Sigmoid colon (tissue), 7 donors: ENCODE data around the gene FUT7. TPM values are rescaled to one million over a fixed set of nuclear protein-coding genes. Genes with fewer than 3 reads are reported as not detected.
"Not testable (repeated sequence)": the region's sequence is repeated elsewhere in the genome, so short reads cannot be mapped to it uniquely, and the experiment has no call there.

ENCODE experiments used
- DNase-seq: peaks from one replicate; pipeline ENCODE4 v3.0.0-alpha.2; 2019
- H3K27ac ChIP-seq, 4 donors: fragments of 200-600 bp; sonication (generic); one replicate each; pipeline ENCODE4 v1.5.1; 2016 to 2019; ENCODE audit warnings: mild to moderate bottlenecking in 1 of 4
- H3K27me3 ChIP-seq, 3 donors: fragments of 200-600 bp; sonication (generic); one replicate each; pipeline ENCODE4 v1.5.1; 2019; ENCODE audit warnings: mild to moderate bottlenecking in 1 of 3
- H3K36me3 ChIP-seq, 4 donors: fragments of 200-600 bp; sonication (generic); one replicate each; pipeline ENCODE4 v1.5.1; 2016 to 2019
- H3K4me1 ChIP-seq, 4 donors: fragments of 200-600 bp; sonication (generic); one replicate each; pipeline ENCODE4 v1.5.1; 2017 to 2019
- H3K4me3 ChIP-seq, 4 donors: fragments of 200-600 bp; sonication (generic); one replicate each; pipeline ENCODE4 v1.5.1; 2017 to 2019; ENCODE audit warnings: mild to moderate bottlenecking in 2 of 4, moderate library complexity in 1 of 4
- H3K9me3 ChIP-seq, 4 donors: fragments of 200-600 bp in 3 of 4; sonication (generic) in 3 of 4; one replicate each; pipeline versions ENCODE4 v1.5.1 to v1.6.1; 2013 to 2019
- CTCF ChIP-seq, 4 experiments: fragments of 450-650 bp in 3 of 4; fragments of 200-600 bp in 1 of 4; IDR thresholded peaks; one replicate each; pipeline ENCODE4 v1.5.1; 2016 to 2019; ENCODE audit warnings: antibody characterized with exemption in 4 of 4, mild to moderate bottlenecking in 3 of 4, moderate library complexity in 2 of 4
- EP300 ChIP-seq, 4 donors: sonication (generic); formaldehyde crosslinking; IDR thresholded peaks; one replicate each; pipeline ENCODE4 v1.6.1; 2017; ENCODE audit warnings: antibody characterized with exemption in 4 of 4
- POLR2A ChIP-seq, 2 donors: fragments of 450-650 bp; IDR thresholded peaks; one replicate each; pipeline ENCODE4 v1.6.1; 2016; ENCODE audit warnings: antibody characterized with exemption in 2 of 2, mild to moderate bottlenecking in 2 of 2, moderate library complexity in 2 of 2
- POLR2AphosphoS5 ChIP-seq, 4 donors: sonication (generic); formaldehyde crosslinking; IDR thresholded peaks; one replicate each; pipeline ENCODE4 v1.6.1; 2017; ENCODE audit warnings: antibody characterized with exemption in 4 of 4
- WGBS, 2 donors: extraction: QIAGEN DNeasy Blood & Tissue Kit; methylation state at CpG; one replicate each; pipeline ENCODE4 v1.1.7; 2013; 5-methylcytosine and 5-hydroxymethylcytosine counted together
- intact Hi-C: fragments of 100-400 bp; cut with DNase I; formaldehyde crosslinking; loops from one replicate; pipeline ENCODE4 v1.15.1; 2023
- polyA plus RNA-seq, 3 donors: library from polyadenylated mRNA; stranded (reverse); fragments of 200-250 nt; gene quantifications; one replicate each; pipeline ENCODE4 v1.2.3, GENCODE V29; 2013
- total RNA-seq, 4 donors: library from RNA; depleted of rRNA; stranded (reverse); fragments of >200 nt; gene quantifications; one replicate each; pipeline ENCODE4 v1.1.0, GENCODE V29; 2016
- donor health status: healthy with polysubstance abuse.
- donor health status: Bipolar disorder and iron deficiency.
- donor health status: healthy.

The FUT7 gene
- total and polyA plus RNA-seq, 7 donors = 0.36 to 1.3 (median 0.84) TPM; not detected in 3

GRCh38 chr9:137063311-137064026 lies 31.6 kb upstream of the FUT7 start:
- DNase-seq = no peak
- H3K36me3 ChIP-seq = no peaks in the 10 kb centered on the region
- intact Hi-C loops = no loop called here
- peaks cover 0 to 17% (median 13%) of the 10 kb centered on the region in 3 donors for H3K27me3 ChIP-seq
- TF ChIP-seq EP300 (IDR thresholded peaks at IDR 0.05) (no peak), POLR2A (IDR thresholded peaks at IDR 0.05) (no peak), POLR2AphosphoS5 (IDR thresholded peaks at IDR 0.05) (no peak), CTCF (IDR thresholded peaks at IDR 0.05) (no peak)
- H3K4me3 ChIP-seq = no peak overlapping the region
- H3K27ac ChIP-seq = no peak overlapping the region
- H3K4me1 ChIP-seq = peaks cover 0 to 9% (median 6%) of the 10 kb centered on the region in 4 donors
- 84 to 87% methylated on average over 26 of the region's 26 CpGs for WGBS, 2 donors
- H3K9me3 ChIP-seq = no peaks in the 10 kb centered on the region

- H3K4me3 ChIP-seq, H3K4me1 ChIP-seq, H3K9me3 ChIP-seq, H3K27ac ChIP-seq, intact Hi-C loops, DNase-seq, H3K27me3 ChIP-seq, H3K36me3 ChIP-seq: not testable (repeated sequence)
- WGBS, 2 donors = 85 to 92% methylated on average over 9 of the region's 9 CpGs
Measured at GRCh38 chr9:137062798-137063197, 30.9 kb upstream of the FUT7 start.

GRCh38 chr9:137062384-137062783 lies 30.5 kb upstream of the FUT7 start:
- 65 to 87% methylated on average over 15 of the region's 15 CpGs for WGBS, 2 donors
- Histone ChIP-seq H3K36me3 (no peaks in the 10 kb centered on the region), H3K9me3 (no peaks in the 10 kb centered on the region), H3K27ac (no peak overlapping the region), H3K4me1 (peaks cover 0 to 9% (median 7%) of the 10 kb centered on the region in 4 donors), H3K27me3 (peaks cover 0 to 8% (median 6%) of the 10 kb centered on the region in 3 donors), H3K4me3 (no peak overlapping the region)
- DNase-seq = no peak
- intact Hi-C loops = no loop called here
- TF ChIP-seq EP300 (IDR thresholded peaks at IDR 0.05) = no peak
- no peak for TF ChIP-seq POLR2A (IDR thresholded peaks at IDR 0.05)
- no peak for TF ChIP-seq CTCF (IDR thresholded peaks at IDR 0.05)
- no peak for TF ChIP-seq POLR2AphosphoS5 (IDR thresholded peaks at IDR 0.05)

GRCh38 chr9:137058521-137059234 lies 26.8 kb upstream of the FUT7 start:
- Histone ChIP-seq H3K9me3 (no peaks in the 10 kb centered on the region), H3K27me3 (peaks cover 5 to 6% (median 6%) of the 10 kb centered on the region in 3 donors), H3K27ac (no peak overlapping the region), H3K36me3 (no peaks in the 10 kb centered on the region), H3K4me3 (no peak overlapping the region), H3K4me1 (peaks cover 0 to 37% (median 33%) of the 10 kb centered on the region in 4 donors)
- 58 to 76% methylated on average over 9 of the region's 9 CpGs for WGBS, 2 donors
- intact Hi-C loops = no loop called here
- TF ChIP-seq POLR2A (IDR thresholded peaks at IDR 0.05) = no peak
- no peak for TF ChIP-seq EP300 (IDR thresholded peaks at IDR 0.05)
- TF ChIP-seq POLR2AphosphoS5 (IDR thresholded peaks at IDR 0.05) = no peak
- TF ChIP-seq CTCF (IDR thresholded peaks at IDR 0.05) = no peak
- DNase-seq = no peak

- H3K9me3 ChIP-seq = no peaks in the 10 kb centered on the region
- TF ChIP-seq POLR2AphosphoS5 (IDR thresholded peaks at IDR 0.05) = no peak
- no peak for TF ChIP-seq EP300 (IDR thresholded peaks at IDR 0.05)
- no peak for TF ChIP-seq POLR2A (IDR thresholded peaks at IDR 0.05)
- no peak for TF ChIP-seq CTCF (IDR thresholded peaks at IDR 0.05)
- H3K4me1 ChIP-seq = peaks cover 0 to 45% (median 40%) of the 10 kb centered on the region in 4 donors
- no peak for DNase-seq
- no peak overlapping the region for H3K27ac ChIP-seq
- 17 to 59% methylated on average over 16 of the region's 16 CpGs for WGBS, 2 donors
- peaks cover 16 to 17% (median 17%) of the 10 kb centered on the region in 3 donors for H3K27me3 ChIP-seq
- no peaks in the 10 kb centered on the region for H3K36me3 ChIP-seq
- intact Hi-C loops = no loop called here
- H3K4me3 ChIP-seq = no peak overlapping the region
Measured at GRCh38 chr9:137057545-137057944, 25.7 kb upstream of the FUT7 start.
